Prostate gland (tissue), 2 donors: ENCODE measurements around the gene C6orf120. TPM values are rescaled to one million over a fixed set of nuclear protein-coding genes. Genes with fewer than 3 reads are reported as not detected.

Source experiments
- DNase-seq: peaks from one replicate; pipeline ENCODE4 v3.0.0-alpha.2; 2019; ENCODE audit warnings: low spot score
- H3K27ac ChIP-seq, 2 donors: fragments of 200-600 bp; sonication (generic); 2 replicates each; pipeline ENCODE4 v1.5.1; 2017 to 2019
- H3K27me3 ChIP-seq: fragments of 200-600 bp; sonication (generic); replicated peaks from 2 replicates; pipeline ENCODE4 v1.5.1; 2019; ENCODE audit not compliant: insufficient read depth
- H3K36me3 ChIP-seq, 2 donors: fragments of 200-600 bp; sonication (generic); 1 replicate in 1 of 2; 2 replicates in 1 of 2; pipeline versions ENCODE4 v1.5.1 to v1.8.1; 2017 to 2019
- H3K4me1 ChIP-seq: fragments of 200-600 bp; sonication (generic); replicated peaks from 2 replicates; pipeline ENCODE4 v1.5.1; 2019
- H3K4me3 ChIP-seq, 2 donors: fragments of 200-600 bp; sonication (generic); 2 replicates each; pipeline ENCODE4 v1.5.1; 2017 to 2019
- H3K9me3 ChIP-seq: fragments of 200-600 bp; sonication (generic); 2 replicates; pipeline ENCODE4 v1.5.1; 2017
- POLR2A ChIP-seq: fragments of 450-650 bp; IDR thresholded peaks from one replicate; pipeline ENCODE4 v1.6.1; 2016; ENCODE audit warnings: antibody characterized with exemption, mild to moderate bottlenecking
- POLR2AphosphoS5 ChIP-seq: sonication (generic); formaldehyde crosslinking; IDR thresholded peaks from one replicate; pipeline ENCODE4 v1.6.1; 2017; ENCODE audit warnings: antibody characterized with exemption
- WGBS: methylation state at CpG from one replicate; pipeline ENCODE4 v1.1.5; 2018; 5-methylcytosine and 5-hydroxymethylcytosine counted together
- intact Hi-C: fragments of 100-400 bp; cut with DNase I; formaldehyde crosslinking; loops from one replicate; pipeline ENCODE4 v1.14.2; 2022
- total RNA-seq, 2 donors: library from RNA; depleted of rRNA; stranded (reverse); fragments of >200 nt; gene quantifications; one replicate each; pipeline ENCODE4 v1.1.0, GENCODE V29; 2016
- TF ChIP-seq, protein P1 (sequence below), 4 experiments: fragments of 200-600 bp in 2 of 4; fragments of 450-650 bp in 2 of 4; sonication (generic) in 2 of 4; IDR thresholded peaks; 1 replicate in 3 of 4; 2 replicates in 1 of 4; pipeline ENCODE4 v1.5.1; 2016 to 2019; ENCODE audit warnings: antibody characterized with exemption in 4 of 4, mild to moderate bottlenecking in 2 of 4, moderate library complexity in 2 of 4

C6orf120 gene
- total RNA-seq, 2 donors from 2014 or later, result 23.6 to 41.8 TPM

DNA sequence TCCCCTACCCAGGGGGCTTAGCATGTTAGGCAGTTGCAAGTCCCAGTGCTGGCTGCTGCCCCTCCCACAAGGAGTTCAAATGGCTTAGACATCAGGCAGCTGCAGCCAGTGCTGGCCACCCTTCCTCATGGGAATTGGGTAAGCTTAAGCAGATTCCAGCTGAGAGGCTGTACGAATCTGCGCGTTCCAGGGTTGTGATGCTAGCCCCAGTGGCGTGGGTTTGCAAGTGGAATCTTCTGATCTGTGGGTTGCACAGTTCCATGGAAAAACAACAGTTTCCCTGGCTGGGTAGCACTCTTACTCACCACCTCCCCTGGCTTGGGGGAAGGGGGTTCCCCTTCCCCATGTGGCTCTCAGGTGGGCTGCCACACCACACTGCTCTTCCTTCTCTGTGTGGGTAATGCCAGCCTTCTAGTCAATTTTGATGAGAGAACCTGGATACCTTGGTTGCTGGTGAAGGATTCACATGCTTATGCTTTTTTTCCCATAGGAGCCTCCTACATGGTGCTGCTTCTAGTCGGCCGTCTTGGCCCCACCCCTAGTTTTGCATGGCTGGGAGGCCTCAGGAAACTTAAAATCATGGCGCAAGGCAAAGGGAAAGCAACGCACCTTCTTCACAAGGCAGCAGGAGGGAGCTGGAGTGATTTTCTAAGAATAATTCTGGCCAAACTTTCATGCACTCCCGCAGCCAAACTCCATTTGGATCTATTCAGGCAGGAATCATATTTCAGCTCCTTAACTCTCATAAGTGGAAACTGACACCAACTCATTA lies 36.5 kb downstream of the C6orf120 start:
- no peak for DNase-seq
- Histone ChIP-seq H3K4me1 (no peaks in the 10 kb centered on the region), H3K4me3 (no peak overlapping the region), H3K36me3 (no peaks in the 10 kb centered on the region), H3K27me3 (no peaks in the 10 kb centered on the region), H3K9me3 (no peaks in the 10 kb centered on the region), H3K27ac (no peak overlapping the region)
- TF ChIP-seq, protein P1, sequence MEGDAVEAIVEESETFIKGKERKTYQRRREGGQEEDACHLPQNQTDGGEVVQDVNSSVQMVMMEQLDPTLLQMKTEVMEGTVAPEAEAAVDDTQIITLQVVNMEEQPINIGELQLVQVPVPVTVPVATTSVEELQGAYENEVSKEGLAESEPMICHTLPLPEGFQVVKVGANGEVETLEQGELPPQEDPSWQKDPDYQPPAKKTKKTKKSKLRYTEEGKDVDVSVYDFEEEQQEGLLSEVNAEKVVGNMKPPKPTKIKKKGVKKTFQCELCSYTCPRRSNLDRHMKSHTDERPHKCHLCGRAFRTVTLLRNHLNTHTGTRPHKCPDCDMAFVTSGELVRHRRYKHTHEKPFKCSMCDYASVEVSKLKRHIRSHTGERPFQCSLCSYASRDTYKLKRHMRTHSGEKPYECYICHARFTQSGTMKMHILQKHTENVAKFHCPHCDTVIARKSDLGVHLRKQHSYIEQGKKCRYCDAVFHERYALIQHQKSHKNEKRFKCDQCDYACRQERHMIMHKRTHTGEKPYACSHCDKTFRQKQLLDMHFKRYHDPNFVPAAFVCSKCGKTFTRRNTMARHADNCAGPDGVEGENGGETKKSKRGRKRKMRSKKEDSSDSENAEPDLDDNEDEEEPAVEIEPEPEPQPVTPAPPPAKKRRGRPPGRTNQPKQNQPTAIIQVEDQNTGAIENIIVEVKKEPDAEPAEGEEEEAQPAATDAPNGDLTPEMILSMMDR (IDR thresholded peaks at IDR 0.05), result no peak
- TF ChIP-seq POLR2A, result no peak
- TF ChIP-seq POLR2AphosphoS5, result no peak
- 63% methylated on average over 9 of the region's 9 CpGs for WGBS
- intact Hi-C loops, result no loop called here

DNA sequence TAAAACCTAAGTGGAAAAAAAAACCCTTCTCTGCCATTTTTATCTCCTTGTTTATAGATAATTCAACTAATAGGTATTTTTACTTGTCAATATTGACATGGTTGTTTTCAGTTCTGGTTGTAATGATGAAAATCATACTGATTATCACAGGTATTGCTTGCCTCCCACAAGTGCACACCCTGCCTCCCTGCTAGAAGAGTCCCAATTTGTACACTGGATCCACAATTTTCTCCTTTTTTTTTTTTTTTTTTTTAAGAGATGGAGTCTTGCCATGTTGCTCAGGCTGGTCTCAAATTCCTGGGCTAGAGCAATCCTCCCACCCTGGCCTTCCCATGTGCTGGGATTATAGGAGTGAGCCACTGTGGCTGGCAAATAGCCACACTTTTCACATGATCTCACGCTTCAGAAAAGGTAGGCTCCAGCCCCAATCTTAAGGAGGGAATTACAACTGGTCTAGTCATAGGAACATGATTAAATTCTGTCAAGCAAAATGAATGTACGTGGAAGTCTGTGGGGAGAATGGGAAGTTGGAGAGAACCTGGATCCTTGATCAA lies 37.1 kb downstream of the C6orf120 start:
- Histone ChIP-seq H3K27me3 (no peaks in the 10 kb centered on the region), H3K9me3 (no peaks in the 10 kb centered on the region), H3K36me3 (no peaks in the 10 kb centered on the region), H3K27ac (no peak overlapping the region), H3K4me1 (no peaks in the 10 kb centered on the region), H3K4me3 (no peak overlapping the region)
- DNase-seq, result no peak
- intact Hi-C loops, result no loop called here
- WGBS, result 79% methylated on average over 2 of the region's 2 CpGs
- TF ChIP-seq, protein P1 (IDR thresholded peaks at IDR 0.05), result no peak
- TF ChIP-seq POLR2AphosphoS5, result no peak
- no peak for TF ChIP-seq POLR2A

DNA sequence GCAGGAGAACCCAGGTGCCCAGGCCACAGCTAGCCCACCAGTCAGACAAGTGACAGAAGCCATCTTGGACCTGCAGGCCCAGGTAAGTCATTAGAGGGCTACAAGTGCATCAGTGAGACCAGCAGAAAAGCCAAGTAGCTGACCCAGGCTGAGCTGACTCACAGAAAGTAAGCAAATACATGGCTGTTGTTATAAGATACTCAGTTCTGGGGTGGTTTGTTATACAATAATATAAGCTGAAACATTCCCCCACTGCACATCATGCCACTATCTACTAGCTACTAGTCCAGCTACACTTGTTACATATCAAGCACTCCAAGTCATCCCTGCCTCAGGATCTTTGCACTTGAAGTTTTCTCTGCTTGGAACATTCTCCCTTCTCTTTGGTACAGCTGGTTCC lies 39.4 kb downstream of the C6orf120 start:
- H3K27ac ChIP-seq, result no peak overlapping the region
- TF ChIP-seq POLR2A, result no peak
- TF ChIP-seq, protein P1 (IDR thresholded peaks at IDR 0.05), result no peak
- intact Hi-C loops, result no loop called here
- no peaks in the 10 kb centered on the region for H3K9me3 ChIP-seq
- no peaks in the 10 kb centered on the region for H3K4me1 ChIP-seq
- H3K27me3 ChIP-seq, result no peaks in the 10 kb centered on the region
- H3K36me3 ChIP-seq, result no peaks in the 10 kb centered on the region
- no peak overlapping the region for H3K4me3 ChIP-seq
- DNase-seq, result no peak

DNA sequence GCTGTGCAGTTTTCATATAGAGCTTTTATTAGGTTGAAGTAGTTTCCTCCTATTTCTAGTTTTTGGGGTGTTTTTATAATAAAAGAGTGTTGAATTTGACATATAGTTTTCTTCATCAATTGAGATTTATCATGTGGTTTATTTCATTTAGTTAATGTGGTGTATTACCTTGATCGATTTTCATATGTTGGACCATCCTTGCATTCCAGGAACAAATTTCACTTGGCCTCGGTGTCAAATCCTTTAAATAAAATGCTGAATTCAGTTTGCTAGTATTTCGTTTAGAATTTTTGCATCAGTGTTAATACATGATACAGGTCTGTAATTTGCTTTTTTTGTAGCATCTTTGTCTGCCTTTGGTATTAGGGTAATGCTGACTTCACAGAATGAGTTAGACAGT lies 43.5 kb downstream of the C6orf120 start:
- no peaks in the 10 kb centered on the region for H3K36me3 ChIP-seq
- H3K9me3 ChIP-seq, result no peaks in the 10 kb centered on the region
- 93% methylated on average over 3 of the region's 3 CpGs for WGBS
- intact Hi-C loops, result no loop called here
- no peaks in the 10 kb centered on the region for H3K27me3 ChIP-seq
- DNase-seq, result no peak
- peaks cover 3% of the 10 kb centered on the region for H3K4me1 ChIP-seq
- H3K27ac ChIP-seq, result no peak overlapping the region
- H3K4me3 ChIP-seq, result no peak overlapping the region
- TF ChIP-seq, protein P1 (IDR thresholded peaks at IDR 0.05), result no peak
- TF ChIP-seq POLR2AphosphoS5, result no peak

DNA sequence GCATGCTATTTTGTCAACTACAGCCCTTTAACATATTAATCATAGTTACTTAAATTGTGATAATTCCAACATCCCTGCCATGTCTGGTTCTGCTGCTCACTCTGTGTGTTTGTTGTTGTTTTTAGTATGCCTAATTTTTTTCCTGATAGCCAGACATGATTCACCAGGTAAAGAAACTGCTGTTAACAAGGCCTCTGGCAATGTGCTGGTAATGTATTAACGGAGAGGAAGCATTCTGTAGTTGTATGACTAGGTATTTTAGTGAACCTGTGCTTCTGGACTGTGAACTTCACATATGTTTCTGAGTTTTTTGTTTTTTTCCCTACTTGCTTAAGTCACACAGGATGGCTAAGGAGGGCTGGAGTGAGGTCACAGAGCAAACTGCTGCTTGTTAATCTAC lies 44.6 kb downstream of the C6orf120 start:
- 97% methylated on average over 1 of the region's 1 CpG for WGBS
- no peak overlapping the region for H3K27ac ChIP-seq
- intact Hi-C loops, result no loop called here
- H3K36me3 ChIP-seq, result no peaks in the 10 kb centered on the region
- no peaks in the 10 kb centered on the region for H3K27me3 ChIP-seq
- H3K9me3 ChIP-seq, result no peaks in the 10 kb centered on the region
- TF ChIP-seq POLR2AphosphoS5 (no peak), POLR2A (no peak)
- TF ChIP-seq, protein P1 (IDR thresholded peaks at IDR 0.05), result no peak
- DNase-seq, result no peak
- H3K4me3 ChIP-seq, result no peak overlapping the region
- H3K4me1 ChIP-seq, result peaks cover 4% of the 10 kb centered on the region
